ENCODE data around the gene AMOT. TPM values are rescaled to one million over a fixed set of nuclear protein-coding genes. Genes with fewer than 3 reads are reported as not detected.
A peak's percentile ranks its signal among the peaks of the same experiment; 100 is the strongest.

Gene AMOT
- total and polyA plus RNA-seq, 7 experiments from 2014 or later, result 0.44 to 4.4 (median 3.0) TPM

DNA sequence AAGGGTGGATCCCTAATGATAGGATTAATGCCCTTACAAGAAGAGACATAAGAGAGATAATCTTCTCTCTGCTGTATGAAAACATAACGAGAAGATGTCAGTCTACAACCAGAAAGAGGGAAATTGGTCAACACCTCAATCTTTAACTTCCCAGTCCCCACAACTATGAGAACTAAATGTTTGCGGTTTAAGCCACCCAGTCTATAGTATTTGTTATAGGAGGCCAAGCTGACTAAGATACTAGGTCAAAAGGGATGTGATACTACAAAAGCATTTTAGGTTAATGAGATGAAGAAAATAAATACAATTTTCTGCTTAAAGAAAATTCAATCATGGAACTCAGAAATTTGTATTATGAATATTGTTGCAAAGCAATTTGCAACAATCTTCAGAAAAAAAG, 105.5 kb downstream of the AMOT start:
- Mint-ChIP-seq H3K36me3 (no peaks in the 10 kb centered on the region), H3K27me3 (peaks cover 0 to 12% (median 4%) of the 10 kb centered on the region in 5 donors), H3K4me1 (peaks cover 0 to 8% (median 5%) of the 10 kb centered on the region in 7 donors), H3K9me3 (no peaks in the 10 kb centered on the region), H3K4me3 (no peak overlapping the region), H3K27ac (no peak overlapping the region)
- CTCF ChIA-PET, result no interaction called here
- intact Hi-C loops (cut with micrococcal nuclease), result loop anchor here (10.0 kb wide), 2 partner anchors 870 to 1010 kb away; no protein-coding TSS in a partner anchor
- no peak overlapping the region for H3K4me3 ChIP-seq (ENCODE audit: low read length)
- H3K27ac ChIP-seq (ENCODE audit: low read depth, low read length), result no peak overlapping the region
- no peaks in the 10 kb centered on the region for H3K4me1 ChIP-seq (ENCODE audit: control insufficient read depth in 2 of 2, insufficient read depth in 2 of 2, low read length in 2 of 2)
- POLR2A ChIA-PET, result no interaction called here
- DNase-seq, result no peak
- H3K36me3 ChIP-seq (ENCODE audit: control insufficient read depth in 2 of 3, insufficient read depth in 3 of 3, low read length in 3 of 3), result no peaks in the 10 kb centered on the region
- no peaks in the 10 kb centered on the region for H3K27me3 ChIP-seq (ENCODE audit: control insufficient read depth in 2 of 2, insufficient read depth in 2 of 2, low read length in 2 of 2)
- no peaks in the 10 kb centered on the region for H3K9me3 ChIP-seq (ENCODE audit: control insufficient read depth in 2 of 3, low read length in 3 of 3)
- ATAC-seq, result no peak

DNA sequence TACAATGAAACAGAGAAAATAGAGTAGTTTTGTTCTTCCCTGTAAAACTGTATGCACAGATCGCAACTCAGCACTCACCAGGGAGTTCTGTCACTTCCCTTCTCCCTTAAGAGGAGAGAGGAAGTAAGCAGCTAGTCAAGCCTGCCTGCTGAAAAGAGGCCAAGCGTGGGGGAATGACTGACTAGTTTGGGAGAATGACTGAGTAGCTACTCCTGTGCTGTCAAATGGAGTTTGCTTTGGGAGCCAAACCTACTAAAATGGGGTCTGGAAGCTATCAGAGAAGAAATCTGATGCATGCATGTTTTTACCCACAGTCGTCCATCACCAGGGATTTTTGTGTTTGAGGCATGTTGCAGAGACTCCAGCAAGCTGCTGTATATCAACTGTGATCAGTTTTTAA, 106.3 kb downstream of the AMOT start:
- H3K4me3 Mint-ChIP-seq, result peak overlapping the region in 6 of 10 donors; percentile 2 to 66 (median 31)
- H3K4me1 Mint-ChIP-seq, result peaks cover 0 to 8% (median 5%) of the 10 kb centered on the region in 7 donors
- intact Hi-C loops (cut with micrococcal nuclease), result loop anchor here (5.0 to 10.0 kb wide), 3 partner anchors 869 to 1009 kb away; no protein-coding TSS in a partner anchor
- ChIA-PET CTCF (no interaction called here), POLR2A (no interaction called here)
- H3K9me3 Mint-ChIP-seq, result no peaks in the 10 kb centered on the region
- H3K27me3 Mint-ChIP-seq, result peaks cover 0 to 12% (median 4%) of the 10 kb centered on the region in 5 donors
- Histone ChIP-seq H3K36me3 (ENCODE audit: control insufficient read depth in 2 of 3, insufficient read depth in 3 of 3, low read length in 3 of 3) (no peaks in the 10 kb centered on the region), H3K27me3 (ENCODE audit: control insufficient read depth in 2 of 2, insufficient read depth in 2 of 2, low read length in 2 of 2) (no peaks in the 10 kb centered on the region), H3K4me3 (ENCODE audit: low read length) (no peak overlapping the region), H3K4me1 (ENCODE audit: control insufficient read depth in 2 of 2, insufficient read depth in 2 of 2, low read length in 2 of 2) (no peaks in the 10 kb centered on the region), H3K9me3 (ENCODE audit: control insufficient read depth in 2 of 3, low read length in 3 of 3) (no peaks in the 10 kb centered on the region), H3K27ac (ENCODE audit: low read depth, low read length) (no peak overlapping the region)
- peak in 1 of 9 donors; percentile 3 for DNase-seq
- no peak overlapping the region for H3K27ac Mint-ChIP-seq
- ATAC-seq, result no peak
- H3K36me3 Mint-ChIP-seq, result no peaks in the 10 kb centered on the region

DNA sequence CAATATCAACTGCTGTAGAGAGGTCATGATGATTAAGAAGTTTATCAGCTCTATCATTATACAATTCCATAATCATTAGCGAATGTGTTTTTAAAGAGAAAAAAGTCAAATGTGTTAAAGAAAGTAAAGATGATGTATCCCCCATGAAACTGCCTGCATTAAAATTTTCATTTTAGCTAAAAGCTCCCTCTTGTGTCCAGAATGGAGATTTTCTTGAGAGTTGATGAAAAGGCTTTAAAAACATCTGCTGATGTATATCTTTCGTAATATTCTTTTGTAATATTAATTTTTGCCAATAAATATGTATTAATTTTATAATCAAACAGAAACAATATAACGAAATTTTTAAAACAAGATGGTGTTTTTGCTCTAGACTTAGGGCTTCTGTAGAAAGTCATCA, 108.8 kb downstream of the AMOT start:
- Mint-ChIP-seq H3K4me1 (peaks cover 0 to 8% (median 5%) of the 10 kb centered on the region in 7 donors), H3K9me3 (no peaks in the 10 kb centered on the region), H3K27ac (no peak overlapping the region), H3K27me3 (peaks cover 0 to 10% (median 4%) of the 10 kb centered on the region in 5 donors), H3K36me3 (no peaks in the 10 kb centered on the region), H3K4me3 (no peak overlapping the region)
- no peaks in the 10 kb centered on the region for H3K4me1 ChIP-seq (ENCODE audit: control insufficient read depth in 2 of 2, insufficient read depth in 2 of 2, low read length in 2 of 2)
- peak in 1 of 9 donors; percentile 2 for DNase-seq
- intact Hi-C loops (cut with micrococcal nuclease), result loop anchor here (2.0 to 10.0 kb wide), 4 partner anchors 863 to 1007 kb away; no protein-coding TSS in a partner anchor
- H3K4me3 ChIP-seq (ENCODE audit: low read length), result no peak overlapping the region
- ChIA-PET CTCF (no interaction called here), POLR2A (no interaction called here)
- no peaks in the 10 kb centered on the region for H3K27me3 ChIP-seq (ENCODE audit: control insufficient read depth in 2 of 2, insufficient read depth in 2 of 2, low read length in 2 of 2)
- H3K27ac ChIP-seq (ENCODE audit: low read depth, low read length), result no peak overlapping the region
- H3K9me3 ChIP-seq (ENCODE audit: control insufficient read depth in 2 of 3, low read length in 3 of 3), result no peaks in the 10 kb centered on the region
- ATAC-seq, result no peak
- no peaks in the 10 kb centered on the region for H3K36me3 ChIP-seq (ENCODE audit: control insufficient read depth in 2 of 3, insufficient read depth in 3 of 3, low read length in 3 of 3)

Other genes starting within 250 kb of the AMOT start
- gene LHFPL1, start 160.9 kb downstream of the AMOT start, total RNA-seq, result under 1 TPM in 4 of 5 experiments, not detected in 1; 0.21 to 0.81 (median 0.43) TPM
- under 1 TPM in 1 of 2 donors, not detected in 1; 0.19 TPM for gene LHFPL1, start 160.9 kb downstream of the AMOT start, polyA plus RNA-seq

All from naive thymus-derived CD4-positive, alpha-beta T cell (primary cell).